Endothelial cell of umbilical vein (primary cell): ENCODE results near the gene METRNL.

Experiments used
- EZH2 ChIP-seq: IDR thresholded peaks from 2 replicates; pipeline ENCODE4 v1.6.1; 2012; ENCODE audit warnings: borderline replicate concordance, low read depth, mild to moderate bottlenecking, moderate library complexity, low read length, inconsistent platforms; ENCODE audit not compliant: severe bottlenecking
- FOS ChIP-seq: IDR thresholded peaks from 2 replicates; pipeline ENCODE4 v1.6.1; 2011; ENCODE audit warnings: mild to moderate bottlenecking, low read length, moderate library complexity, borderline replicate concordance; ENCODE audit not compliant: insufficient read depth
- GATA2 ChIP-seq: IDR thresholded peaks from 2 replicates; pipeline ENCODE4 v1.7.0; 2011; ENCODE audit warnings: low read depth, mild to moderate bottlenecking, moderate library complexity, mixed read lengths, low read length; ENCODE audit not compliant: insufficient read length, insufficient read depth
- JUN ChIP-seq: IDR thresholded peaks from 2 replicates; pipeline ENCODE4 v1.6.1; 2011; ENCODE audit warnings: borderline replicate concordance, low read depth; ENCODE audit not compliant: insufficient read length, insufficient read depth
- MYC ChIP-seq: IDR thresholded peaks from one replicate; pipeline ENCODE4 v1.6.1; 2011; ENCODE audit warnings: mild to moderate bottlenecking, low read depth, low read length
- POLR2A ChIP-seq: IDR thresholded peaks from 2 replicates; pipeline ENCODE4 v1.6.1; 2012; ENCODE audit warnings: low read depth, mild to moderate bottlenecking, control low read depth, low read length
- POLR2AphosphoS5 ChIP-seq: IDR thresholded peaks from 2 replicates; pipeline ENCODE4 v1.6.1; 2012; ENCODE audit warnings: low read depth, mild to moderate bottlenecking, control low read depth, low read length, moderate library complexity; ENCODE audit not compliant: insufficient read depth
- TF ChIP-seq, protein P1 (sequence below), 2 donors: IDR thresholded peaks; 1 replicate in 1 of 2; 2 replicates in 1 of 2; pipeline ENCODE4 v1.5.1; 2011; ENCODE audit warnings: low read length in 2 of 2, mild to moderate bottlenecking in 2 of 2, moderate library complexity in 2 of 2, control low read depth in 1 of 2, inconsistent platforms in 1 of 2, low read depth in 1 of 2; ENCODE audit not compliant: insufficient read depth in 1 of 2; ENCODE audit errors: extremely low read depth in 1 of 2
- TF ChIP-seq, protein P2 (sequence below): IDR thresholded peaks from 2 replicates; pipeline ENCODE4 v1.6.1; 2011; ENCODE audit not compliant: insufficient read depth, insufficient read length

DNA sequence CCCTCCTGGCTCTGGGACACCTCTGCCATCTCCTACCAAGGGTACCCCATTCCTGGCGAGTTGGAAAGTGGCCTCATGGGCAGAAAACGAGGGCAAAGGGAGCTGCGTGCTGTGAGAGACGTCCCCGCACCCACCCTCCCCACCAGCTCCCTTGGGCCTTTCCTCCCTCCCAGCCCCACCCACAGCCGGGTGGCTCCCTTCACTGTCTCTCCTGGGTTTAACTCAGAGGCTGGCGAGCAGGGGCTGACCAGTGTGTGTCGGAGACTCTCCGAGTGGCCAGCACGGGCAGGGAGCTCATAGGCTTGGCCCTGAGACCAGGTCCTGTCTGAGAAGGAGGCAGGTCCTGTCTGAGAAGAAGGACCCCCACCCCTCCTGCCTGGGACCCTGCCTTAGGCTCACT, 26.1 kb downstream of the METRNL start:
- TF ChIP-seq, protein P1, sequence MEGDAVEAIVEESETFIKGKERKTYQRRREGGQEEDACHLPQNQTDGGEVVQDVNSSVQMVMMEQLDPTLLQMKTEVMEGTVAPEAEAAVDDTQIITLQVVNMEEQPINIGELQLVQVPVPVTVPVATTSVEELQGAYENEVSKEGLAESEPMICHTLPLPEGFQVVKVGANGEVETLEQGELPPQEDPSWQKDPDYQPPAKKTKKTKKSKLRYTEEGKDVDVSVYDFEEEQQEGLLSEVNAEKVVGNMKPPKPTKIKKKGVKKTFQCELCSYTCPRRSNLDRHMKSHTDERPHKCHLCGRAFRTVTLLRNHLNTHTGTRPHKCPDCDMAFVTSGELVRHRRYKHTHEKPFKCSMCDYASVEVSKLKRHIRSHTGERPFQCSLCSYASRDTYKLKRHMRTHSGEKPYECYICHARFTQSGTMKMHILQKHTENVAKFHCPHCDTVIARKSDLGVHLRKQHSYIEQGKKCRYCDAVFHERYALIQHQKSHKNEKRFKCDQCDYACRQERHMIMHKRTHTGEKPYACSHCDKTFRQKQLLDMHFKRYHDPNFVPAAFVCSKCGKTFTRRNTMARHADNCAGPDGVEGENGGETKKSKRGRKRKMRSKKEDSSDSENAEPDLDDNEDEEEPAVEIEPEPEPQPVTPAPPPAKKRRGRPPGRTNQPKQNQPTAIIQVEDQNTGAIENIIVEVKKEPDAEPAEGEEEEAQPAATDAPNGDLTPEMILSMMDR (IDR thresholded peaks at IDR 0.05; ENCODE audit: extremely low read depth in 1 of 2, insufficient read depth in 1 of 2, low read depth in 1 of 2, low read length in 2 of 2): no peak
- TF ChIP-seq POLR2AphosphoS5: no peak
- TF ChIP-seq EZH2: no peak
- no peak for TF ChIP-seq POLR2A
- TF ChIP-seq, protein P2, sequence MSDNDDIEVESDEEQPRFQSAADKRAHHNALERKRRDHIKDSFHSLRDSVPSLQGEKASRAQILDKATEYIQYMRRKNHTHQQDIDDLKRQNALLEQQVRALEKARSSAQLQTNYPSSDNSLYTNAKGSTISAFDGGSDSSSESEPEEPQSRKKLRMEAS: no peak
- TF ChIP-seq FOS: no peak
- TF ChIP-seq JUN: no peak
- no peak for TF ChIP-seq MYC
- no peak for TF ChIP-seq GATA2
